HG03558 (cell line): ENCODE measurements around the gene TSHB.
"Not testable (repeated sequence)": the region's sequence is repeated elsewhere in the genome, so short reads cannot be mapped to it uniquely, and the experiment has no call there.

Source experiments
- ATAC-seq: cut with Tn5 transposase; IDR thresholded peaks from one replicate; pipeline ENCODE4 v1.9.1; 2021; ENCODE audit warnings: moderate number of reproducible peaks; ENCODE audit not compliant: unreplicated experiment; ENCODE audit errors: extremely low read depth

The TSHB gene

DNA sequence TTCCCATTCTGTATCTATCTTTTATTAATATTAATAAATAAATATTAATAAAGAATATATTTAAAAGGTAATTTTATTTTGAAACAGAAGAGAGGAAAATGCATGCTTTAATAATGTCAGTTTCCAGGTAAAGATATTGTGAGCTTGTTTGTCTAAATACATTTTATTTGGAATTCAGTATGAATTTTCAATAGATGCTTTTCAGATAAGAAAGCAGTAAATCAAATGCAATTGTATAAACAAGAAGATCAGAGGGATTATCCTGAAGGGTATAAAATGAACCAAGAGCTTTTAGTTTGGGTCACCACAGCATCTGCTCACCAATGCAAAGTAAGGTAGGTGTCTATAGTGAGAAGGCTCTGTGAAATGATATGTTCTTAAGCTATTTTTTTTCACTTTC lies at the start of gene TSHB:
Gene TSHB (plus strand): TSS at position 301 of the 400 bp plus-strand sequence. CDS start 3,537 bp downstream, outside the sequence.
- no peak for ATAC-seq

DNA sequence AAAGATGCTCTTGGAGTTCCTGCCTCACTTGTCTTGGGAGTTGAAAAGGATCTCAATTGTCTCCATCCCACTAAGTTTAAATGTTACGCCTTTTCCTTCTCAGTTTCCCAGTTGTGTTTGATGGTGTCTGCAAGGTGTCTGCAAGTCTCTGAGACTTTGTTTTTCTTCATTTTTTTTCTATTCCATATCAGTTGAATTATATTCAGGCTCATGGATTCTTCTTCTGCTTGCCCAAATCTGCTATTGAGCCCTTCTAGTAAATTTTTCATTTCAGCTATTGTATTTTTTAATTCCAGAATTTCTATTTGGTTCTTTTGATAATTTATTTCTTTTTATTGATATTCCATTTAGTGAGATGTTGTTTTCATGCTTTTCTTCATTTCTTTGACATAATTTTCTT lies 47.4 kb upstream of the TSHB start:
- ATAC-seq = no peak

DNA sequence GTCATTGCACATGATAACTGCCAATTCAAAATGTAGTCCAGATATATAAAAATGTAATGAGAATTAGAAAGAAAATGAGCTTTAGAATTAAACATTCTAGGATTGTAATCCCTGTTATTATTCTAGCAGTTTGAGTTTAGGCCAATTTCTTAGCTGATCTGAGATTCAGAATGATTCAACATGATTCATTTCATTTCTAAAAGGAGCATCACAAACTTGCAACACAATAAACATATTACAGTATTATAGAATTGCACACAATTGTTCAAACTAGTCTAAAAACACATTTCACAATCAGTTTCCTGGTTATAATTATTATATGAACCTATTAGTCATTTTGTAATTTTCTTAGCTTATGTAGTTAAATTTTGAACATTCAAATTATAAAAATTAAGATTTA lies 43.3 kb upstream of the TSHB start:
- ATAC-seq = no peak

DNA sequence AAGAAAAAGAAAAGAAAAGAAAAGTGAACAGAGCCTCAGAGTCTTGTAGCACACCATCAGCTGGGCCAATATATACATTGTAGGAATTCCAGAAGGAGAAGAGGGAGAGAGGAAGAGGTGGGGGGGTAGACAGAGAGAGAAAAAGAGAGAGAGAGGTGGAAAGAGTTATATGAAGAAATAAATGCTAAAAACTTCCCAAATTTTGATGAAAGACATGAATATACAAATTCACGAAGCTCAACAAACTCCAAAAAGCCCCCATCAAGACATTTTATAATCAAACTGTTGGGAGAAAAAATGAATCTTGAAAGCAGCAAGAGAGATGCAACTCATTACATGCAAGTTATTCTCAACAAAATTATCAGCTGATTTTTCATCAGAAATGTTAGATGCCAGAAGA lies 41.5 kb upstream of the TSHB start:
- no peak for ATAC-seq

DNA sequence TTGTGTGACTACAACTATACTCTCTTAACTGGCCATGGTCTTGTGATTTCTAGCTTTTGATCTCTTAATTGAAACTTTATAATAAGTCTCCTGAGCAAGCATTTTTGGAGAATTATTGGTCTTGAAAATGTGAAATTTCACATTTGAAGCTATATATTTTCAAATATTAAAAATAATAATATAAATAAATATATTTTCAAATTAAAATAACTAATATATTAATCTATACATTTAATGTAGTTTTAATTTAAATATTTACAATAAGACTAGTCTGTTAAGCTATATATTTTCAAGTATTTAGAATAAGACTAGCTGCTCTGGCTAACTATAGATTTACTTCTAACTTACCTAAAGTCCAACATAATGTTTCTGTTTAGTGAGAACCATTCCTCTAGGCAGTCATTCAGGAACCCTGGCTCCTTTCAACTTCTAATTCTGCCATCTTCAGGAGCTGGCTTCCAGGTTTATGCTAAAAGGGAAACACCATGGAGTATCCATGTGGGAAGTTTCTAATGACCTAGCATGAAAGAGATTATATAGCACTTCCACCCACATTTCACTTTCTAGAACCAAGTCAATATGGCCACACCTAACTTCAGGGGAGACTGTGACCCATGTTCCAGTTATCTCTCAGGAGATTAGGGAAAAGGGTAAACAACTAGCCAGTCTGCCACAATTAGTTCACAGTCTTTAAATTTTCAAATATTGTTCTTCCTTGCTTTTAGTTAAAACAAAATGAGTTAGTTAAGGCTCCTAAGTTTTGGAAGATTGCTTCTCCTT lies 31.9 kb upstream of the TSHB start:
- ATAC-seq = no peak

DNA sequence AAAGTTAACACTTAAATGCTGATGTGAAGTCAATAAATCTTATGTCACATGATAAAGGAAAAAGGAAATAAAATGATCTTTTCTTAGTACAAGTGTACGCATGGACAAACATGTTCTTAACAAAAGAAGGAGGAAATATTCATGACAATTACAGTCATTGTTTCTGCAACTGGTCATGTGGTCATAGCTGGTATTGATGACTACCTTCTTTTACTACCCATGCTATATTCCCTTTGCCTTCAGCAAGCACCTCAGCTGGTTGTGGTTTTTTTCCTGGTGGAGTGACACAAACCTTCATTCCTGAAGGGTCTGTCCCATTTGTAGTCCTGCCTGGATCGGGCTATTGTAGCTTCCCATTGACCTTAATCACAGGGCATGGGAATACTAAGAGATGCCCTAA lies 23.4 kb upstream of the TSHB start:
- no peak for ATAC-seq

DNA sequence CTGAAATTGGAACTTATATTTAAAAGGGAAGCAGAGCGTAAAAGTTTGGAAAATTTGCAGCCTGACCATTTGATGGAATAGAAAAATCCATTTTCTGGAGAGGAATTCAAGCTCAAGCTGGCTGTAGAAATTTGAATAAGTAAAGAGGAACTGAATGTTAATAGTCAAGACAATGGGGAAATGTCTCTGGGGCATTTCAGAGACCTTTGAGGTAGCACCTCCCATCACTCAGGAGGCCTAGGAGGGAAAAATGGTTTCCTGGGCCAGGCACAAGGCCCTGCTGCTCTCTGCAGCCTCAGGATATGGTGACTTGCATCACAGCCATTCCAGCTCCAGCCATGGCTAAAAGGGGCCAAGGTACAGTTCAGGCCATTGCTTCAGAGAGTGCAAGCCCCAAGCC lies 17.6 kb upstream of the TSHB start:
- ATAC-seq = no peak

DNA sequence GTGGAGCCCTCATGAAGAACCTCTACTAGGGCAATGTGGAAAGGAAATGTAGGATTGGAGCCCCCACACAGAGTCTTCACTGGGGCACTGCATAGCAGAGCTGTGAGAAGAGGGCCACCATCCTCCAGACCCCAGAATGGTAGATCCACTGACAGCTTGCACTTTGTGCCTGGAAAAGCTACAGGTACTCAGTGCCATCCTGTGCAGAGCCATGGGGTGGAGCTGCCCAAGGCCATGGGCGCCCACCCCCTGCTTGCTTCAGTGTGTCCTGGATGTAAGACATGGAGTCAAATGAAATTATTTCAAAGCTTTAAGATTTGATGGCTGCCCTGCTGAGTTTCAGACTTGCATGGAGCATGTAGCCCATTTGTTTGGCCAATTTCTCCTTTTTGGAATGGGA lies 17.2 kb upstream of the TSHB start:
- no peak for ATAC-seq

DNA sequence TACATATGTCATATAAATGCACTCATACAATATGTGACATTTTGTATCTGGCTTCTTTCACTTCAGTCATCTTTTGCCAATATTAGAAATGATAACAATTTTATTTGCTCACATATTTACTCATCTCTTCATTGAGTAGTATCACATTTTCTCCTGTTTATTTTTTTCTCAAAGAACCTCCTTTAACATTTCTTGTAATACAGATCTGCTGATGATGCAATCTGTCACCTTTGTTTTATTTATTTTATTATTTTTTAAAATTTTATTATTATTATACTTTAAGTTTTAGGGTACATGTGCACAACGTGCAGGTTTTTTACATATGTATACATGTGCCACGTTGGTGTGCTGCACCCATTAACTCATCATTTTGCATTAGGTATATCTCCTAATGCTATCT lies 15.8 kb upstream of the TSHB start:
- ATAC-seq = no peak

DNA sequence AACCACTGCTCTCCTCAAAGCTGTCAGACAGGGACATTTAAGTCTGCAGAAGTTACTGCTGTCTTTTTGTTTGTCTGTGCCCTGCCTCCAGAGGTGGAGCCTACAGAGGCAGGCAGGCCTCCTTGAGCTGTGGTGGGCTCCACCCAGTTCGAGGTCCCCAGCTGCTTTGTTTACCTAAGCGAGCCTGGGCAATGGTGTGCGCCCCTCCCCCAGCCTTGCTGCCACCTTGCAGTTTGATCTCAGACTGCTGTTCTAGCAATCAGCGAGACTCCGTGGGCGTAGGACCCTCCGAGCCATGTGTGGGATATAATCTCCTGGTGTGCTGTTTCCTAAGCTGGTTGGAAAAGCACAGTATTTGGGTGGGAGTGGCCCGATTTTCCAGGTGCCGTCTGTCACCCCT lies 10.1 kb upstream of the TSHB start:
- not testable (repeated sequence) for ATAC-seq

DNA sequence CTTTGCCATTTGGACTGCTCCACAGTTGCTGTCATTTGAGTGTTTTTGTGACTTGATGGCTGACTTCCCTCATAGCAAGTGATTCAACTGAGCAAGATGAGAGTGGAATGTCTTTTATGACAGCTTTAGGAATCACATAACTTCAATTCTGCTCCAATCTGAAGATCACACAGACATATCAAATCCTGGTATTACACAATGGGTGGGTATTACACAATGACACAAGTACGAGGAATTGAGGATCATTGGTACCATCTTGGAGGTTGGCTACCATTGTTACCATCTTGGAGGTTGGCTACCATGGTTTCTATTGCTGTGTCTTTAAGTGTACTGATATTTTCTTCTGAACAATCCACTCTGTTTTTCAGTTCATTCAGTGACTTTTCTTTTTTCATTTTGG lies 8.5 kb upstream of the TSHB start:
- ATAC-seq = no peak

DNA sequence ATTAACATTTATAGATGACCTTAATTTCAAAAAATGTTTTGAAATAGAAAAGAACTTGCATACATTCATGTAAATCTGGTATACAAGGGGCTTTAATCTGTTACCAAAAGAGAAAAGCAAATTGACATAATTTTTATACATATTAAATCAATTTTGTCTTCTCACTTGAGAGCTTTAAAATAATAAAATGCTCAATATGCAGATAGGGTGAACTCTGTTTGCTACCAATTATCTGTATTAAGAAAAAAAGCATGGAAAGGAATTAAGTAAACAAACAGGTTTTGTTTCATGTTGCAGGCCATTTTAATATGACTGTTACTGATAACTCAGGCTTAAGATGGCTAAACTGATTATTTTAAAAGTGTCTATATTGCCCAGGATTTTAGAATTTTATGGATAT lies 6.0 kb upstream of the TSHB start:
- no peak for ATAC-seq

DNA sequence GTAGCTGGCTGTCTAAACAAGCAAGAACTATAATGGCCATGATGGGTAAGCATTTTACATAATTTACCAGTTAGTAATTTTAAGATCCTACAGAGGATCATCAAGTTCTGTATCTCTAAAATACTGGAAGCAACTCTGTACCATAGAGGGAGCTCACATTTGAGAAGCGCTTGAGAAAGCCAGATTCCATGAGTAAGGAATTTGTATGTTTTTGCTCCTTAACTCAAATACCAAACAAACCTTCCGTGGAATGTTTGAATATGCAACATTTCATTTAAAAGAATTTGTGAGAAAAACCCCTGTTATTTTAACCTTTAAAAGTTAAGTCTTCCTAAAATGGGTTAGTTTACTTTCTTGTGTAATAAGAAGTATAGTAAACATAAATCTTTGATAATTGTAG lies 2.0 kb downstream of the TSHB start:
- ATAC-seq = no peak

DNA sequence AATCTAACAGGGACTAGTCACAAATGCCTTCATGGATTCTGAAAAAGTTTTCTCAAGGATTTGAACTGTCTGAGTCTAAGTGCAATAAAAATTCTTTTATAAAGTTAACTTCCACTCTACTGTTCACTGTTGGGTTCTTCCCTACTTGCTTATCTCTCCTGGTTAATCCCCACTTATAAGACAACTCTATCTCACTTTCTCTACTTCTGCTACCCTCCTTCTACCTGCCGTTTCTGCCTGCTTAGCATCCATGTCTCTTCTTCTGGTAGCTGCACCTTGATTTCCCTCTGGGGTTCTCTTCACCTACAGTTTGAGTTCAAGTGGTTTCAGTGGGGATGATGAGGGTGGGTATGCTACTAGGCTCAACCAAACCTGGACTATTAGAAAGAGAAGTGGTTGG lies 6.0 kb downstream of the TSHB start:
- no peak for ATAC-seq

DNA sequence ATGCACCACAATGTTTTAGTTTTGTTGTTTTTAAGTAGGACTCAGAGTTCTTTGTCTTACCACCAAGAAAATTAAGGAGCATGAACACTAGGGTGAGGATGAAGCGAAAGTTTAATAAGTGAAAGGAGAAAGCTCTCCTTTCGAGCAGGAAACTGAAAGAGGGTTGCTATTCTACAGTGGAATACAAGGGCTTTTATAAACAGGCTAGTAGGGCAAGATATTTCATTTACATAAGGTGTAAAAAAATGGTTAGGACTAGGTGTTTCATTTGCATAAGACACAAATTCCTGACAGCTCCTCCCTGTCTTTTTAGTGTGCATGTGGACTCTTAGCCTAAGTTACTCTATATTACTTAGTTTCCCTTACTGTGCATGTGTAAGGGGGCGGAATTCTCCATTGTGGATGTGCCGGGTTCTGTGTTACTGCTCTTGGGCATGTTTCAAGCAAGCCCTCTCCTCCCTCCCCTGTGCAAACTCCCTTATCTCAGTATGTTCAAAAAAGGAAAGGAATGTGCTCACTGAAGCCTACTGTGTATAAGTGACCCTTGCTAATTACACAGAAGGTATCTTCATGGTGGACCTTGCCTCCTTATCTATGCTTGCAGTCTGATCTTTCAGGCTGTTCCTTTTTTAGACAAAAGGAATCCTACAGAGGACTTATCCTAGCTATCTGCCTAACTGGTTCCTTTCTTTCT lies 7.3 kb downstream of the TSHB start:
- ATAC-seq = no peak

DNA sequence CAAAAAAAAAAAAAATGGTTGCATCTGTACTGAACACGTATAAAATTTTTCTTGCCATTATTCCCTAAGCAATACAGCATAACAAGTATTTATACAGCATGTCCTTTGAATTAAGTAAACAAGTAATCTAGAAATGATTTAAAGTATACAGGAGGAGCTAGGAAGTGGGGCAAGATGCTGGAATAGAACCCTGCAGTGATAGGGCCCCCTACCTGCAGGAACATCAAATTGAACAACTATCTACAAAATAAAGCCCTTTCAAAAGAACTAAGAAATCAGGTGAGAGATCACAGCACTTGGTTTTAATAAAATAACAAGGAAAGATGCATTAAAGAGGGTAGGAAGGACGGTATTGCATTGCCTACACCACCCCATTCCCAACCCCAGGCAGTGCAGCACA lies 10.9 kb downstream of the TSHB start:
- no peak for ATAC-seq

DNA sequence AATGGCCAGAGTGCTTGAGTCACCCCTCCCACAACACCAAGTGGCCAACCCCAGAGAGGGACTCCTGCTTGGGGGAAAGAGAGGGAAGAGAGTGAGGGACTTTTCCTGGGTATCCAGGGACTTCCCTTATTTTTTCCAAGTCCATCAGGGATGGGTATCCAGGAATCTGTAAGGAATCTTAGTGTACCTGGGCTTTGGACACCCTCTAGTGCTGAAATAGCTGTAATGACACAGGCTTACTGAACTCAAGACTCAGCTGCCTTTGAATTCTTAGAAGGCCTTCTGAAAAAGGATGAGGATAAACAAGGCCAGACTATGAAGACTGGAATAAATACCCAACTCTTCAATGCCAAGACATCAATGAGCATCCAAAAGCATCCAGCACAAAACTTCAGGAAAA lies 12.0 kb downstream of the TSHB start:
- no peak for ATAC-seq

DNA sequence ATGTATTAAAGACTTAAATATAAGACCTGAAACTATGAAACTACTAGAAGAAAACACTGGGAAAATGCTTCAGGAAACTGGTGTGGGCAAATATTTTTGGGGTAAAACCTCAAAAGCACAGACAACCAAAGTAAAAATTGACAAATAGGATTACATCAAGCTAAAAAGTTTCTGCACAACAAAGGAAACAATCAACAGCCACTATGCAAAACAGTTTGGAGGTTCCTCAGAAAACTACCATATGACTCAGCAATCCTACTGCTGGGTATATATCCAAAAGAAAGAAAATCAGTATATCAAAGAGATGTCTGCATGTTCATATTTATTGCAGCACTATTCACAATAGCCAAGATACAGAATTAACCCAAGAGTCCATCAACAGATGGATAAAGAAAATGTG lies 17.1 kb downstream of the TSHB start:
- ATAC-seq = no peak

DNA sequence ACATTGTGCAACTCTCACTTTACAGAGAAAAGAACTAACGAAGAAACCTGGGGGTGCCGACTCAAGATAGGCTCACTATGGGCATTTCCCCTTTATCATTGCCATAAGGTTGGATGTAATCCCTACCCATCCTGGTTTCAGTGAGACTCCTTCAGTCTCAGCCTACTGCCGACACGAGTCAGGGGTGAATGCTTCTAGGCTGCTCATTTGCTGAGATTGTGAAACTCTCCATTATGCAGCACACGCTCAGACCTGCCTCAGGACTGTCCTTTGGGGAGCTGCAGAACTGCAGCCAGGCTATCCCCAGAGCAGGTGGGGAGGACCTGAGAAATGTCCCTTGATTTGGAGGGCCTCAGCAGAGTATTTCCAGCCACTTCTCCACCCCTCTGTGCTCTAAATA lies 22.2 kb downstream of the TSHB start:
- no peak for ATAC-seq

DNA sequence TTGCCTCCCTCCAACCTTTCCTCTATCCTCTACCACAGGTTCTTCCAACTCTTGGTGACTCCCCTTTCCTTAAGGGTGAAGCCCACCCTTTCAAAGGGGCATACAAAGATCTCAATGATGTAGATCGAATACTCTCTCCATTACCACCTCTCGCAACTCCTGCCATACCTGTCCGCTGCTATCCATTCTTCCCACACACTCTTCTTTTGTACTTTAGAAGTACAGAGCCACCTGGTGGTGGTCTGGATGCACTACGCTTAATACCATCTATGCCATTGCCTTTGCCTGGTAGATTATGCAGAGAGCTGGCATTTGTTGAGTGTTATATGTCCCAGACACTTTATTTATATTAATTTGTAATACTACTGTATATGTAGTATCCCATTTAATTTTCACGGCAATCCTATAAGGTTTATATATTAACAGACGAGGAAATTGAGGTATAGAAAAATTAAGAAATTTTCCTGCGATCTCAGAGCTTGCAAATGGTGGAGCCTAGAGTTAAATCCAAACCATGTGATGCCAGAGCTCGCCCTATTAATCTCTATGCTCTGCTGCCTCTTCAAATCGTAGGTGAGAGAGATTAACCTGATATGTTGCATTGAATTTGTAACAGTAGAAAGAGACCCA lies 22.9 kb downstream of the TSHB start:
- no peak for ATAC-seq

DNA sequence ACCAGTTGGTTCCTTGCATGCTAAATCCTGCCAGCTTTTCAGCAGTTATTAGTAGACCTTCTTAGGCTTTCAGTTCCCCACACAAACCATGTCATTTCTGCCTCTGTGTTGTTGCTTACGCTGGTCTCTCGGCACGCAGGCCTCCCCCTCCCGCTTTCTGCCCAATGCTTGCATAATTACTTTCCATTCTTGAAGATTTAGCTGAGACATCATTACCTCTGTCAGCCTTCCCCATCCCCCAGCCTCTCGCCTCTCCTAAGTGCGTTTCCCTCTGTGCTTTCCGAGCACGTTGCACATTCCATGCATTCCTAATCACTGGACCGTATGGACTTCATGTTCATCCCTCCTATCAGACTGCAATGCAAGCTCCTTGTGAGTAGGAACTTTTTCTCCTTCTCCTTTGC lies 26.8 kb downstream of the TSHB start:
- no peak for ATAC-seq
